Pulmonary artery endothelial cell (primary cell): ENCODE measurements around the gene ZNF417. TPM values are rescaled to one million over a fixed set of nuclear protein-coding genes. Genes with fewer than 3 reads are reported as not detected.
A peak's percentile ranks its signal among the peaks of the same experiment; 100 is the strongest.
"Not testable (repeated sequence)": the region's sequence is repeated elsewhere in the genome, so short reads cannot be mapped to it uniquely, and the experiment has no call there.

Experiments
- DNase-seq: peaks from one replicate; pipeline ENCODE4 v3.0.0-alpha.2; 2011; ENCODE audit warnings: low read depth, low spot score
- total RNA-seq: library from RNA; depleted of rRNA; stranded (reverse); fragments of >200 nt; gene quantifications from 2 replicates; pipeline ENCODE4 v1.2.3, GENCODE V29; 2014

The ZNF417 gene
- total RNA-seq = 9.6 and 16.7 TPM in 2 replicates

DNA sequence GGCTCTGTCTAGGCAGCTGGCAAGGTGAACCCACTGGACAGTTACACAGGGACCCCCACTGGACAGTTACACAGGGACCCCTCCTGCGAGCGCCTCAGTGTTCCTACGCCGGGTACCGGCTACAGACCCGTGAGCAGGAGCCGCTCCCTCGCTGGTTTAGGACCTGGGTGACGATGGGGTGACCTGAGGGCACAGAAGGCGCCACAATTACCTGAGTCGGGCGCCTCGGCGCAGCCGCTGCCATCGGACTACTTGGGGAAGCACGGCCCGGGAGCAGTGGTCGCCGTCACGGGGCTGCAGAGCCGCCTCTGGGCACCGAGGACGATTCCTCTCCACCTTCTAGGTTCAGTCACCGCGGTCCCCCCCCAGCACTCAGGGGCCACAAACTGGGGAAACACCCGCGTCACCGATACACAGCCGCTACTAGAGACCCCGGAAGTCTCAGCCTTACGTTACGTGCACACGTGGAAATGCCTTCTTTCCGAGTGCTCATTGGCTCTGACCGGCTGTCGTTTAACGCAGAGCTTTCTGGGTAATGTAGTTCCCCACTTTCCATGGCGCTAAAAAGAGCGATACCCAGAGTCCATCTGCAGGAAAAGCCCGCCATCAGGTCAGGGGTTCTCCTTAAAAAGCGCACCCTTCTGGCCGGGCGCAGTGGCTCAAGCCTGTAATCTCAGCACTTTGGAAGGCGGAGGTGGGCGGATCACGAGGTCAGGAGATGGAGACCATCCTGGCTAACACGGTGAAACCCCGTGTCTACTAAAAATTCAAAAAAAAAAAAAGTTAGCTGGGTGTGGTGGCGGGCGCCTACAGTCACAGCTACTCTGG is at the start of gene ZNF417:
ZNF417 (minus strand) TSS at position 425 of the 828 bp plus-strand sequence; CDS start at position 244, 181 bp downstream.
- DNase-seq = peak; percentile 75

DNA sequence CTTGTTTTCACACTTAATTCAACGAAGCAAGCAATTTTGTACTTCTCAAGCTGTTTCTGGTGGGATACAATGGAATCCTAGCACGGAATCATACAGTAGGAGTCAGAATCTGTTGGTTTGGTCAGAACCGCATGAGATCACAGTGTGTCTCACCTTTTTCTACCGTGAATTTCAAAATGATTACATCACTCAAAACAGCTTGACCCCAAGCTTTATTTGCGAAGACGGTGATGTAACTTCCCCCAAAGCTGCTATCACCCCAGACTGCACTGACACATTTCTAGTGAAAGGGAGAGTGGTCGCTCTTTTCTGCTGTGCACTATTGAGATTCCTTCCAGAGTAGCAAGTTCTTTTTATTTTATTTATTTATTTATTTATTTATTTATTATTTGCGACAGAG is 48.4 kb upstream of the ZNF417 start:
- no peak for DNase-seq

DNA sequence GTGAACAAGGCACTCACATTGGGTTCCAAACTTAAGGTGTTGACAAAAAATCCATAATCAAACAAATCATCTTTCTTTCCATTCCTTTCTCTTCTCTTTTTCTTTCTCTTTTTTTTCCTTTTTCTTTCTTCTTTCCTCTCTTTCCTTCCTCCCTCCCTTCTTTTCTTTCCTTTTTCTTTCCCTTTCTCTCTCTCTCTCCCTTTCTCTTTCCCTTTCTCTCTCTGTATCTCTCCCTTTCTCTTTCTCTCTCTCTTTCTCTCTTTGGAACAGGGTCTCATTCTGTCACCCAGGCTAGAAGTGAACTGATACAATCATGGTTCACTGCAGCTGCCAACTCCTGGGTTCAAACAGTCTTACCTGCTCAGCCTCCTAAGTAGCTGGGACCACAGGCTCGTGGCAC is 45.4 kb upstream of the ZNF417 start:
- no peak for DNase-seq

DNA sequence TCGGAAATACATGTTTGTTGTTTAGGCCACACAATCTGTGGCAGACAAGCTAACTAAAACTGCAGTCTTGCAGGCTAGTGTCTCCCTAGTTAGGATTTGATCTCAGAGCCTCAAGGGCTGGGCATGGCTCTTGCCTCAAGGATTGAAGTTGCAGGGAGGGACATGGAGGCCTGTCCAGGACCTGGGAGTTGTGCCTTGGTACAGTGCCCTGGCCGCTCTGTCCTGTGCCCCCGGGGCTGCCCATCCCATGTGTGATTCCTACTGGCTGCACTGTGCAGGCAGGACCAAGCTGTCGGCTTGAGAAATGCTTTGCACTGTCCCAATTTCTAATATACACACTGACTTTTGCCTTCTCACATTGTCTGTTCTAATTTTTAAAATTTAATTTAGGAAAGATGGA is 38.6 kb upstream of the ZNF417 start:
- no peak for DNase-seq

DNA sequence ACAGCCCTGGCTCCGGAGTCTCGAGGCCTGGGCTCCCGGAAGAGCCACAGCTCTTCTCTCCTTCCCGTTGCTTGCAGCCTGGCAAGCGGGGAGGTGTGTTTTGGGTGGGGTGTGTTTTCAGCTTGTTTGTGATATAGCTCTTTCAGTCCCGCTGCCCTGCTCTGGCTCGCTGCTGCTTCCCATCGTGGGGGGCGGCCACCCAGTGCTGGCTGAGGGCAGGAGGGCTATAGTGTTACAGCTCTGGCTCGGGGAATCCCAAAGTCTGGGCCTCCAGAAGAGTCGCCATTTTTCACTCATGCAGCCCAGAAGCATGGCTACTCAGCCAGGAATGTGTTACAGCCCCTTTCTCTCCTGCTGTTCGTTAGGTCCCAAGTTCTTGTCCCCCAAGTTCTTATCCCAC is 33.3 kb upstream of the ZNF417 start:
- DNase-seq = no peak

DNA sequence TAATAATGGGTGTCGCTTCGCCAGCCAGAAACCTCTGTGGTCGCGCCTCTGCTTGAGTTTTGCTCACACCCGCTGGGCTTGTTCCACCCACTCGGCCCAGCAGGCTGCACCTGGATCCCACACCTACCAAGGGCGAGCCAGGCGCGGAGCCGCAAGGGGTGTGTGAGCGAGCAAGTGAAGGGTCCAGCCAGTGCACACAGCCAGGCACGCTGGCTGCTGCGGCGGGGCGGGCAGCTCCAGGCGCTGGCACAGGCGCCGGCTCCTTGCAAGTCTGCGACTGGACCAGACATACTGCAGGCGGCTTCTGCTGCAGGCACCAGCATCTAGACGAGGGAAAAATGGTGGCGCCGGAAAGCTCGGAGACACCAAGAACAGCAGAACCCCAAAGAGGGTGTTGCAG is 32.9 kb upstream of the ZNF417 start:
- no peak for DNase-seq

DNA sequence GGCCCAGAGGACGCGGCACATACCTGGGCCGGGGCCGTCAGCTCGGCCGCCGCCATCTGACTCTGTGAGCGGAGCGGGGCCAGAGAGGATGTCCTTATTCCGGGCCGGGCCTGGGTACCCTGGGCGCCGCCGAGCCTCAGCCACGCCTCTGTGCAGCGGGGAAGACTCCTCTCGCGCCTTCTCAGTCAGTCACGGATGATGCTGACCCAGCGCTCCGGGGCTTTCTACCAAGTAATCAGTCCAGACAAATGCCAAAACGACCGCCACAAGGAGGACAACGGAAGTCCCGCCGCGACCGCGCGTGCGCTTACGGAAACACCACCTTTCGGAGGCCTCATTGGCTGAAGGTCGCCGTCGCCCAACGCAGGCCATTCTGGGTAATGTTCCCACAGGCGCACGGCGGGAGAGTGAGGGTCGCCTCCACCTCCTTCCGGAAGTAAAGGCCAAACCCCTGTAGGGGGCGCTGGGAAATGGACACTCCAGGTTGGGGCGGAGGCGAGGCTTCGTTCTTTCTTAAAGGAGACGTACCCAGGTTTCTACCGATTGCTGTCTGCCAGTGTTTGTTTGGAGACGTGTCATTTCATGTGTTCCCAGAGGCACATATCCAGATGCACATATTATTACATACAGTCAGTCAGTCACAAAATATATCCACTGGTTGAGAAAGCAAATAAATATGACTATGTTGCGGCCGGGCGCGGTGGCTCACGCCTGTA is 31.2 kb upstream of the ZNF417 start, which contains the start of gene ZNF256:
ZNF256 (minus strand) TSS at position 288 of the 716 bp plus-strand sequence; CDS start at position 56, 232 bp downstream.
- peak; percentile 75 for DNase-seq

DNA sequence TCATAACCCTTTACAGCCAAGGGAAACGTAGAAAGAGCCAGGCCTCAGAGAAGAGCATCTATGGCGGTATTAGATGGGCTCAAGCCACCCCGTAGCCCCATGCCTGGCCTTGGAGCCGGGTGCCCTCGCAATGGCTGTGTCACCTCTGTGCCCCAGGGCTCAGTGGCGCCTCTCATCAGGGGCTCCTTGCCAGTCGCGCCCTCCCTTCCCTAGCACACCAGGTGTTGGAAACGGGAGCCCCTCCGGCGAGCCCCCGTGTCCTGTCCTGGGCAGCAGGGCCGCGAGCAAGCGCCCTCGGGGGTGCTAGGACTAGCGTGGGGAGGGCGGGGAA is 30.7 kb upstream of the ZNF417 start:
- DNase-seq = no peak

DNA sequence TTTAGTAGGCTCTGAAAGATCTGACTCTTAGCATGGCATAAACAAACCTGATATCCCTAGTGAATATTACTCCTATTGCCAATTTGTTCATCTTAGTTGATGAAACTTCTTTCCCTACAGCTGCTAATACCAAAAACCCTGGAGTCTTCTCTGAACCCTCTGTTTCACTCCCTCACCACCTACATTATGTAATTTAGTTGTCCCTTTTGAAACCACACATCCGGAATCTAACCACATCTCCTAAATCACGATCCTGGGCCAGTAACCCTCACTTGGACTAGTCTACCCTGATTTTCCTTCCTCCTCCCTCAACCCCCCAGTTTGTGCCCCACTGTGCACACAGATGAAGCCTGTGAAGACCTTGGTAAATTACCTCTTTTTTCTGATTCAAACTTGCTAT is 29.9 kb upstream of the ZNF417 start:
- no peak for DNase-seq

DNA sequence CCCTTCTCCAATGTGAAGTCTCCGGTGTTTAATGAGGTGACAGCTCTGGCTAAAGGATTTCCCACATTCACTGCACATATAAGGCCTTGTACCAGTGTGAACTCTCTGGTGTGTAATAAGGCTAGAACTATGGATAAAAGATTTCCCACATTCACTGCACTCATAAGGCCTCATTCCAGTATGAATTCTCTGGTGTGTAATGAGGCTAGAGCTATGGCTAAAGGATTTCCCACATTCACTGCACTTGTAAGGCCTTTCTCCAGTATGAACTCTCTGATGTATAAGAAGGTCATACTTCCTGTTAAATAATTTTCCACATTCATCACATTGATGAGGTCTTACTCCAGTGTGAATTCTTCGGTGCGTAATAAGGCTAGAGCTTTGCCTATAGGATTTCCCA is 25.2 kb upstream of the ZNF417 start:
- DNase-seq = no peak

DNA sequence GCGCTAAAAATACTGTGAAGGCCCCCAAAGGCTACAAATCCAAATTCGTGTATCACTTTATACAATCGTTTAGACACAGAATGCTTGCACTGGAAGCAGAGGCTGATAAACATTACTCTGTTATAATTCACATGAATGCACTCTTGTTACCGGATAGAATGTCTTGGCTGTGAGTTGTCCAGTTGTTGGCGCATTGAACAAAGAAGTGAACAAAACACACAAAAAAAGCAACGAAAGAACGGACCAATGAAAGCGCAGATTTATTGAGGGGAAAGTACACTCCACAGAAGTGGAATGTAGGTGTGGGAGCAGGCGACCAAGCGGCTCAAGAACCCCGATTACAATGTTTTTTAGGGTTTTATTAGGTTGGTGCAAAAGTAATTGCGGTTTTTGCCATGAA is 19.3 kb upstream of the ZNF417 start:
- no peak for DNase-seq

DNA sequence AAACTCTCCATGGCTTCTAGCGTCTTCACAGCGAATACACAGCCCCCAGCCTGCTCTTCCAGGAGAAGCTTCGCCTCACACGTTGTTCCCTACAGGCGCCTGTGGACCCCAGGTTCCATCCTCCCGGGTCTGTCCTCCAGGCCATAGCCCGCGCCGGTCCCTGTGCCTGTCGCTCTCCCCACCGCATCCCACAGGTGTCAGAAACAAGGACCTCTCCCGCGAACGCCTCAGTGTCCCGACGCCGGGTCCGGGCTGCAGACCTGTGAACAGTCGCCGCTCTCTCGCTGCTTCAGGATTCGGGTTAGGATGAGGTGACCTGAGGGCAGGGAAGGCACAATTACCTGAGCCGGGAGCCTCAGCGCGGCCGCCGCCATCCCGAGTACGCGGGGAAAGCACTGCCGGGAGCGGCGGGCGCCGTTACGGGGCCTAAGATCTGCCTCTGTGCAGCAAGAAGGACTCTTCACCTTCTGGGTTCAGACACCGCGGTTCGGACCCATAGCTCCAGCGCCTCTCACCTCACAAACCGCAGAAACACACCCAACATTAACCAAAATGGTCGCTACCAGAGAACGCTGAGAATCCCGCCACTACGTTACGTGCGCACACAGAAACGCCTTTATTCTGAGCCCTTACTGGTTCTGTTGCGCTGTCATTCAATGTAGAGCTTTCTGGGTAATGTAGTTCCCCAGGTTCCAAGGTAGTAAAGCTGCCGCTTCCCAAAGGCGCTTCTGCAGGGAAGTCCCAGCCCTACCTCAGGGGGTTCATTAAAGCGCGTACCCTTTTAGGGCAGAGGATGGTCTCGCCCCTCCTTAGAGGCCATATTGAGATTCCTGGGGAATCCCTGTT is 18.7 kb upstream of the ZNF417 start, which contains the start of gene ZNF418:
ZNF418 (minus strand) TSS at position 583 of the 846 bp plus-strand sequence. CDS start 1,580 bp downstream, outside the sequence.
- peak; percentile 45 for DNase-seq

DNA sequence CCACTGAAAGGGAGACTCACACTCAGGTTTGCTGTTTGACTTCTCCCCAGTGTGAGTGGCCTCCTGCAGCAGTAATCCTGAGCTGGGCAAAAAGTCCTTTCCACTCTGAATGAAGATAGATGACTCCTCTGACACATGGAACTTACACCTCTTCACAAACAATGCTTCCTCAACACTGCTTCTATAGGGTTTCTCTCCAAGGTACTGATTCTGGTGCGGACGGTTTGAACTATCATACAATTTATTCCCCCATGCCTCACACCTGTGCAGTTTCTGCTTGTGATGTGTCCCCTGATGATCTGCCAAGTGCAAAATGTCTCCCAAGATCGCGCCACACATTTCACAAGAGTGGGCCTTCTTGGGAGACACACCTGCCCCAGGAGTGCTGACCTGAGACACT is 11.2 kb upstream of the ZNF417 start:
- no peak for DNase-seq

DNA sequence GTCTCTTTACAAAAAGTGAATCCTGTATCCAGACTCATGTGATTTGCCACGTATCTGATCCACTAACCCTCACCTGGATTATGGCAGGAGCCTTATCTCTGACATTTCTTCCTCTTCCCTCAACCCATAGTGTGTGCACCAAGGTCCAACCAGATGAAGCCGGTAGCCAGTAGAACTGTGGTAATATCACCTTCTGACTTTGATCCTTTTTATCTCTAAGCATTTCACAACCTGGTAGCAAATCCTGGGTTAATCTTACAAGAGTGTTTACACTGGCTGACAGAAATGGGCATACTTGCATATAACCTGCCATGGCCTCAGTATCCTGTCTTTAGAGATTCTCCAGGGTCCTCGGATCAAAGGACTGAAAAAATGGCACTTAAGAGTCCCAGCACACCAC is 1.9 kb downstream of the ZNF417 start:
- DNase-seq = no peak

DNA sequence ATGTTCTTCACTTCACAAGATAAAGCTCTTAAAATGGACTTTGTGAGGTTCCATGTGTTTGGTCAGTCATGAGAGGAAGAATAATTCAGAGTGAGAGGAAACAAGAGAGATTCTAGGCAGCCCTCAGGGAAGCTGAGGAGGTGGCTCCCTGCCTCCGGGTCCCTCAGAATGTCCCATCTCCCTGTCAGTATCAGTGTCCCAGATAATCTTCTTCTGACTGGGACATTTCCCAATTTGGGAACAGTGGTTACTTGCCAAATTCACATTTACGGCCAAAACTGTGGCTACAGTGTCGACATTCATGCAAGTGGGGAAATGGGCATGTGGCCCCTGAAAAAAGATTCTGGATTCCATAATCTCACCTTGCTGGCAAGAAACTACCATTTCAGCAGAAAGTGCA is 9.0 kb downstream of the ZNF417 start:
- DNase-seq = no peak

DNA sequence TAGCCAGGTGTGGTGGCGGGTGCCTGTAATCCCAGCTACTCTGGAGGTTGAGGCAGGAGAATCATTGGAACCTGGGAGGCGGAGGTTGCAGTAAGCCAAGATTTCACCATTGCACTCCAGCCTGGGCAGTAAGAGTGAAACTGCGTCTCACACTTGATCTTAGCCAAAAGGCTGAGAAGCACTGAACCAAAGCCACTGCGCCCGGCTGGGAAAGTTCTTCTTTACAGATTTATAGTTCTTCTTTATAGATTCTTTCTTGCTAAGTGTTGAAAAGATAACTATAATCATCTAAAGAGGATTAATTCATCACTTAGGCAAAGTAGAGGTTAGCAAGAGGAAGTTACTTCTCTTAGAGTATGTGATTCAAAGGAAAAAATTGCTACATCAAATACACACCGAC is 11.1 kb downstream of the ZNF417 start:
- no peak for DNase-seq

DNA sequence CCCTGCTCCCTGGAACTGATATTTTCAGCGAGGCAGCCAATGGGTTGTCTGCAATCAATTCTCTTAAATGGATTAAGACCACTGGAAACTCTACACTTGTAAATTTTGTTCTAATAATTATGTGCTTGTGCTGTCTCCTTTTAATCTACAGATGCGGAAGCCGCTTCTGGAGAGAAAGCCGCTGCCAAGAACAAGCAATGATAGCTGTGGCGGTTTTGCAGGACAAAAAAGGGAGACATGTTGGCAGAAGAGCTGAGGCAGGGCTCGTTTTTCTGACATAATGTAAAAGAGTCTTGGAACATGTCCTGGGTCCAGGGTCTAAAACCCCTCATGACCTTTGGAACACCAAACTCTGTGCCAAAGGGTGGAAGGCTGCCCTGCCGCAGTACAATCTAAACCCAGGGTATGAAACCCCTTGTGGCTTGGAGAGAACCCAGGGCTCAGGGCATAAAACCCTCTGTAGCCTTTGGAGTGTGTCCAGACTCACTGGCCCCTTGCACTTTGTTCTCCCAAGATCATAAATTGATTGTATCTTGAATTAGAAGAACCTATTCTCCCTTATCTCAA is 12.7 kb downstream of the ZNF417 start:
- no peak for DNase-seq

DNA sequence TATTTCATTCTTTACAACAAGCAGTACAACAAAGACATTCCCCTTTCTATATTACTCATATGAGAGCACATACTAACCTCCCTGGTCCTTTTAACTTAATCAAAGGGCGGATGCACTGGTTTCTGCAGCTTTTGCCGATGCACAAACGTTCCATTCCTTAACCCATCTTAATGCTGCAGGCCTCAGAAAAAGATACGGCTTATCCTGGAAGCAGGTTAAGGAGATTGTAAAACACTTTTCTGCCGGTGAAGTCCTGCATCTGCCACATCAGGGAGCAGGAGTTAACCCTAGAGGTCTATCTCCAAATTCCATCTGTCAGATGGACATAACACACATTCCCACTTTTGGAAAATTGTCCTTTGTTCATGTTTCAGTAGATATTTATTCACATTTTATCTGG is 16.1 kb downstream of the ZNF417 start:
- no peak for DNase-seq

DNA sequence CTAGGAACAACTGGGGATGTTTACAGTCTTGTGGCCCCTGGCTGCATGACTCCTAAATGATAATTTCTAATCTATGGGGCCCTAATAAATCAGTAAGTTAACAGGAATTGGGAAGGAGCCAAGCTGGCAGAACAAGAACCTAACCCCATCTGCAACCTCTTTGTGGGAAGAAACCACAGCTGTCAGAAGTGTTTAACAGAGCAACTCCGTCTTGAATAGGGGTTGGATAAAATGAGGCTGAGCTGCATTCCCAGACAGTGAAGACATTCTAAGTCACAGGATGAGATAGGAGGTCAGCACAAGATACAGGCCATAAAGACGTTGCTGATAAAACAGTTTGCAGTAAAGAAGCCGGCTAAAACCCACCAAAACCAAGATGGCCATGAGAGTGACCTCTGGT is 25.7 kb downstream of the ZNF417 start:
- not testable (repeated sequence) for DNase-seq

DNA sequence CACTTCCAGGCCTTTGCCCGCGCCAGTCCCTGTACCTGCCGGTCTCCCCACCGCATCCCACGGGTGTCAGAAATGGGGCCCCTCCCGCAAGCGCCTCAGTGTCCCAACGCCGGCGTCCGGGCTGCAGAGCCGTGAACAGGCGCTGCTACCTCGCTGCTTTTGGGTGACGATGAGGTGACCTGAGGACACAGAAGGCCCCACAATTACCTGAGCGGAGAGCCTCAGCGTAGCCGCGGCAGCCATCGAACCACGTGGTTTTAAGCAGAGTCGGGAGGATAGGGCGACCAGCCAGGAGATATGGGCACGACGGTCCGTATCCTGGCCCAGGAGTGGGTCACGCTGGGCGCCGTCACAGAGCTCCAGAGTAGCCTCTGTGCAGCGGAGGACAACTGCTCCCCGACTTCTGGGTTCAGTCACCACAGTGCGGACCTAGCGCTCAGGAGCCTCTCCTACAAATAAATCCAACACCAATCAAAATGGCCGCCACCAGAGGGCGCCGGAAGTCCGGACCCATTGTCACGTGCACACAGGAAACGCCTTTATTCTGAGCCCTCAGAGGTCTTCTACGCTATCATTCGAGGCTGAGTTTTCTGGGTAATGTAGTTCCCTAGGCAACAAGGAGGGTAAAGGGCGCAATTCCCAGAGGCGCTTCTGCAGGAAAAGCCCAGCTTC is 27.7 kb downstream of the ZNF417 start, which contains the start of gene ZNF814:
ZNF814 (minus strand) TSS at position 478 of the 672 bp plus-strand sequence; CDS start at position 243, 235 bp downstream.
- DNase-seq = peak; percentile 20

DNA sequence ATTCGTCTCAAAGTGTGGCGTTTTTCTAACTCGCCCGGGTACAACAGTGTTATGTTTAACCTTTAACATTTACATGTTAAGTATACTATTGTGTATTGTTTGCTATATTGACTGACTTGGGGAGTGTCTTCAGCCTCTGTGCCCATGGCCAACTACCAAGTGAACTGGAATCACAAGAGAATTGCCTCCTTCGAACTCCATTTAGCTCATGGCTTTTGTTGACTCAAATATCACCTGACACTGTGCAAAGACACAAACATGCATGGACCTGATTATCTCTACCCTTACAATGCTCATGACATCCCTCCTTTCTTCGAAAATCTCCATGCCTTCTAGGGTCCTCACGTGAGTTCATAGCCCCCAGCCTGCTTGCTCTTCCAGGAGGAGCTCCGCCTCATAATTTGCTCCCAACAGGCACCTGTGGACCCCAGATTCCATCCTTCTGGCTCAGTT is 28.3 kb downstream of the ZNF417 start:
- no peak for DNase-seq
